Lower lobe of right lung (tissue), 2 donors: ENCODE results near the gene NAV2. TPM values are rescaled to one million over a fixed set of nuclear protein-coding genes. Genes with fewer than 3 reads are reported as not detected.

Experiments used
- ATAC-seq, 2 donors: fragments of 200-7000 bp; cut with Tn5 transposase; one replicate each; pipeline ENCODE4 v1.9.1; 2020 to 2022; ENCODE audit warnings: mild to moderate bottlenecking in 2 of 2, moderate library complexity in 2 of 2
- DNase-seq: peaks from one replicate; pipeline ENCODE4 v3.0.0-alpha.2; 2020
- H3K27ac ChIP-seq: fragments of 200-600 bp; one replicate; pipeline ENCODE4 v1.8.0; 2022
- H3K27me3 ChIP-seq: fragments of 200-600 bp; one replicate; pipeline ENCODE4 v1.8.0; 2022; ENCODE audit warnings: low read depth
- H3K36me3 ChIP-seq: fragments of 200-600 bp; one replicate; pipeline ENCODE4 v1.8.0; 2022; ENCODE audit warnings: mild to moderate bottlenecking
- H3K4me1 ChIP-seq: fragments of 200-600 bp; one replicate; pipeline ENCODE4 v1.8.0; 2022
- H3K4me3 ChIP-seq: fragments of 200-600 bp; one replicate; pipeline ENCODE4 v1.8.0; 2022; ENCODE audit warnings: mild to moderate bottlenecking
- H3K9me3 ChIP-seq: fragments of 200-600 bp; one replicate; pipeline ENCODE4 v1.8.0; 2022
- CTCF ChIP-seq: fragments of 200-600 bp; IDR thresholded peaks from one replicate; pipeline ENCODE4 v1.8.0; 2022; ENCODE audit warnings: antibody characterized with exemption, mild to moderate bottlenecking
- intact Hi-C: fragments of 100-400 bp; cut with DNase I; formaldehyde crosslinking; loops from one replicate; pipeline ENCODE4 v1.11.0; 2022
- total RNA-seq: library from RNA; stranded (reverse); fragmentation: NEBNext Ultra II Directional; extraction: Animal tissue kit (Norgen Biotek cat#: 25700); gene quantifications from one replicate; pipeline ENCODE4 v1.2.1, GENCODE V29; 2021
- donor health status: DM: no; HTN: yes; CAD: no; lungs with severe emphysema.

NAV2 gene
- total RNA-seq, 1 donor from 2014 or later, result 36.9 TPM

- ATAC-seq (no peak), DNase-seq (no peak)
- Histone ChIP-seq H3K27ac (no peak overlapping the region), H3K36me3 (peaks cover 56% of the 10 kb centered on the region), H3K27me3 (no peaks in the 10 kb centered on the region), H3K4me3 (no peak overlapping the region), H3K4me1 (peaks cover 16% of the 10 kb centered on the region), H3K9me3 (no peaks in the 10 kb centered on the region)
- intact Hi-C loops, result no loop called here
- no peak for TF ChIP-seq CTCF
Measured at GRCh38 chr11:20085918-20086317, 373.3 kb downstream of the NAV2 start.

- ATAC-seq (peak; percentile 68 to 83), DNase-seq (no peak)
- H3K27me3 ChIP-seq, result no peaks in the 10 kb centered on the region
- no peak overlapping the region for H3K27ac ChIP-seq
- H3K9me3 ChIP-seq, result no peaks in the 10 kb centered on the region
- peaks cover 16% of the 10 kb centered on the region for H3K4me1 ChIP-seq
- no peak for TF ChIP-seq CTCF
- no peak overlapping the region for H3K4me3 ChIP-seq
- peaks cover 54% of the 10 kb centered on the region for H3K36me3 ChIP-seq
- intact Hi-C loops, result no loop called here
Measured at GRCh38 chr11:20087118-20087521, 374.5 kb downstream of the NAV2 start.

- Histone ChIP-seq H3K9me3 (no peaks in the 10 kb centered on the region), H3K27me3 (no peaks in the 10 kb centered on the region), H3K27ac (no peak overlapping the region), H3K4me1 (peaks cover 16% of the 10 kb centered on the region), H3K36me3 (peaks cover 54% of the 10 kb centered on the region), H3K4me3 (no peak overlapping the region)
- no peak for TF ChIP-seq CTCF
- intact Hi-C loops, result no loop called here
- DNase-seq (no peak), ATAC-seq (no peak)
Measured at GRCh38 chr11:20088397-20089225, 376.0 kb downstream of the NAV2 start.

- intact Hi-C loops, result no loop called here
- H3K4me3 ChIP-seq, result no peak overlapping the region
- no peak overlapping the region for H3K27ac ChIP-seq
- peaks cover 16% of the 10 kb centered on the region for H3K4me1 ChIP-seq
- no peaks in the 10 kb centered on the region for H3K9me3 ChIP-seq
- no peak for TF ChIP-seq CTCF
- DNase-seq (no peak), ATAC-seq (no peak)
- H3K27me3 ChIP-seq, result no peaks in the 10 kb centered on the region
- H3K36me3 ChIP-seq, result peaks cover 54% of the 10 kb centered on the region
Measured at GRCh38 chr11:20089367-20089766, 376.7 kb downstream of the NAV2 start.

- H3K36me3 ChIP-seq, result peaks cover 57% of the 10 kb centered on the region
- H3K27me3 ChIP-seq, result no peaks in the 10 kb centered on the region
Measured at GRCh38 chr11:20089796-20090653, 377.4 kb downstream of the NAV2 start.

More at GRCh38 chr11:20089796-20090653, 377.4 kb downstream of the NAV2 start:
- no peak overlapping the region for H3K27ac ChIP-seq
- DNase-seq, result no peak
- no peak for TF ChIP-seq CTCF
- H3K9me3 ChIP-seq, result no peaks in the 10 kb centered on the region
- ATAC-seq, result no peak
- H3K4me3 ChIP-seq, result no peak overlapping the region
- H3K4me1 ChIP-seq, result peaks cover 16% of the 10 kb centered on the region
- intact Hi-C loops, result no loop called here
